H1 (cell line): Measurements from ENCODE around the gene NEURL1B. TPM values are rescaled to one million over a fixed set of nuclear protein-coding genes. Genes with fewer than 3 reads are reported as not detected.
A peak's percentile ranks its signal among the peaks of the same experiment; 100 is the strongest.

Source experiments
- CTCF ChIA-PET: fragments of 300-600 bp; sonication (Branson Sonifier 250); formaldehyde crosslinking; loops from one replicate; lab custom pipeline; 2021; ENCODE audit not compliant: partially characterized antibody; lab: Charles Lee
- POLR2A ChIA-PET: fragments of 300-600 bp; sonication (Branson Sonifier 250); formaldehyde crosslinking; loops from one replicate; lab custom pipeline; 2021; ENCODE audit warnings: inconsistent platforms; ENCODE audit not compliant: partially characterized antibody; lab: Charles Lee
- DNase-seq, 2 experiments: peaks; one replicate each; pipeline versions ENCODE4 v3.0.0 to v3.0.0-alpha.2; 2010 to 2022; ENCODE audit warnings: low spot score in 2 of 2, low read depth in 1 of 2, mixed read lengths in 1 of 2
- FAIRE-seq: peaks from 2 replicates; lab custom pipeline; 2011; peaks lifted over from hg19 to GRCh38; lab: Jason Lieb, UNC
- H2AFZ ChIP-seq: 2 replicates; pipeline ENCODE4 v1.8.1; 2012; ENCODE audit warnings: low read length, inconsistent platforms
- H2AK5ac ChIP-seq: 2 replicates; pipeline ENCODE4 v1.6.1; 2013; ENCODE audit warnings: low read depth, low read length
- H2BK120ac ChIP-seq: replicated peaks from 2 replicates; pipeline ENCODE3; 2013; ENCODE audit warnings: low read depth, low read length, inconsistent platforms
- H2BK12ac ChIP-seq: 2 replicates; pipeline ENCODE4 v1.6.1; 2013; ENCODE audit warnings: low read depth, low read length
- H2BK15ac ChIP-seq: 2 replicates; pipeline ENCODE4 v1.6.1; 2013; ENCODE audit warnings: low read length
- H2BK20ac ChIP-seq: 2 replicates; pipeline ENCODE4 v1.6.1; 2013; ENCODE audit warnings: low read length
- H2BK5ac ChIP-seq: 2 replicates; pipeline ENCODE4 v1.6.1; 2013; ENCODE audit warnings: low read depth, low read length
- H3K14ac ChIP-seq: 2 replicates; pipeline ENCODE4 v1.6.1; 2013; ENCODE audit warnings: inconsistent platforms; ENCODE audit not compliant: insufficient read length
- H3K18ac ChIP-seq: 2 replicates; pipeline ENCODE4 v1.6.1; 2013; ENCODE audit warnings: low read length; ENCODE audit errors: extremely low read depth
- H3K23ac ChIP-seq: 2 replicates; pipeline ENCODE4 v1.6.1; 2013; ENCODE audit warnings: inconsistent platforms; ENCODE audit not compliant: insufficient read length
- H3K23me2 ChIP-seq: 2 replicates; pipeline ENCODE4 v1.6.1; 2013; ENCODE audit warnings: low read depth, low read length
- H3K27ac ChIP-seq: 2 replicates; pipeline ENCODE4 v1.6.1; 2011; ENCODE audit warnings: low read depth, low read length, inconsistent platforms
- H3K27me3 ChIP-seq, 4 experiments: replicated peaks in 1 of 4; 1 replicate in 1 of 4; 2 replicates in 3 of 4; pipeline versions ENCODE4 v1.6.1 to v1.8.1; 2011 to 2013; ENCODE audit warnings: low read length in 3 of 4, mild to moderate bottlenecking in 3 of 4, inconsistent platforms in 2 of 4, mixed read lengths in 2 of 4, moderate library complexity in 1 of 4; ENCODE audit not compliant: control insufficient read depth in 3 of 4, insufficient read depth in 3 of 4; ENCODE audit errors: extremely low read depth in 1 of 4
- H3K36me3 ChIP-seq, 4 experiments: 2 replicates each; pipeline versions ENCODE4 v1.6.1 to v1.8.1; 2011 to 2013; ENCODE audit warnings: mild to moderate bottlenecking in 4 of 4, low read length in 3 of 4, moderate library complexity in 2 of 4, control low read depth in 1 of 4, inconsistent platforms in 1 of 4; ENCODE audit not compliant: insufficient read depth in 4 of 4, control insufficient read depth in 2 of 4
- H3K4ac ChIP-seq: replicated peaks from 2 replicates; pipeline ENCODE3; 2013; ENCODE audit warnings: low read length, low read depth, mixed read lengths, inconsistent platforms; ENCODE audit not compliant: insufficient read length
- H3K4me1 ChIP-seq, 4 experiments: replicated peaks in 1 of 4; 1 replicate in 1 of 4; 2 replicates in 3 of 4; pipeline versions ENCODE4 v1.6.1 to v1.8.1; 2011 to 2013; ENCODE audit warnings: low read length in 3 of 4, inconsistent platforms in 2 of 4, mixed read lengths in 1 of 4; ENCODE audit not compliant: insufficient read depth in 4 of 4, control insufficient read depth in 3 of 4
- H3K4me2 ChIP-seq, 2 experiments: 2 replicates each; pipeline versions ENCODE4 v1.6.1 to v1.8.1; 2011 to 2013; ENCODE audit warnings: low read depth in 2 of 2, low read length in 2 of 2, control low read depth in 1 of 2, inconsistent platforms in 1 of 2, mild to moderate bottlenecking in 1 of 2; ENCODE audit not compliant: insufficient read depth in 1 of 2
- H3K4me3 ChIP-seq, 4 experiments: fragments of 200-600, 300-600 bp in 1 of 4; sonication (generic), shearing (Covaris generic), sonication (Bioruptor Twin) in 1 of 4; 2 replicates each; pipeline versions ENCODE4 v1.5.1 to v1.8.1; 2011 to 2016; ENCODE audit warnings: low read length in 4 of 4, low read depth in 3 of 4, control low read depth in 2 of 4, inconsistent platforms in 2 of 4, mild to moderate bottlenecking in 2 of 4, mixed read lengths in 1 of 4, moderate library complexity in 1 of 4; ENCODE audit not compliant: insufficient read depth in 2 of 4; ENCODE audit errors: extremely low read depth in 1 of 4
- H3K56ac ChIP-seq: replicated peaks from 2 replicates; pipeline ENCODE3; 2013; ENCODE audit warnings: low read depth, mild to moderate bottlenecking, mixed read lengths, low read length, inconsistent platforms; ENCODE audit not compliant: insufficient read length
- H3K79me1 ChIP-seq: 2 replicates; pipeline ENCODE4 v1.6.1; 2013; ENCODE audit warnings: low read depth, low read length, control low read depth
- H3K79me2 ChIP-seq, 2 experiments: 2 replicates each; pipeline versions ENCODE4 v1.6.1 to v1.8.1; 2012 to 2013; ENCODE audit warnings: low read length in 2 of 2, mild to moderate bottlenecking in 2 of 2, inconsistent platforms in 1 of 2; ENCODE audit not compliant: insufficient read depth in 2 of 2, control insufficient read depth in 1 of 2
- H3K9ac ChIP-seq, 4 experiments: replicated peaks in 1 of 4; 1 replicate in 1 of 4; 2 replicates in 3 of 4; pipeline versions ENCODE4 v1.6.1 to v1.8.1; 2011 to 2013; ENCODE audit warnings: low read depth in 3 of 4, low read length in 3 of 4, control low read depth in 2 of 4, mild to moderate bottlenecking in 2 of 4, moderate library complexity in 2 of 4, inconsistent platforms in 1 of 4; ENCODE audit errors: extremely low read depth in 1 of 4
- H3K9me3 ChIP-seq, 2 experiments: 2 replicates each; pipeline versions ENCODE4 v1.6.1 to v1.8.1; 2012 to 2013; ENCODE audit warnings: mild to moderate bottlenecking in 2 of 2, moderate library complexity in 2 of 2, control low read depth in 1 of 2, inconsistent platforms in 1 of 2, low read depth in 1 of 2, low read length in 1 of 2, mixed read lengths in 1 of 2; ENCODE audit not compliant: insufficient read depth in 2 of 2
- H4K20me1 ChIP-seq, 2 experiments: replicated peaks in 1 of 2; 2 replicates each; pipeline versions ENCODE3 to v1.8.1; 2011 to 2013; ENCODE audit warnings: inconsistent platforms in 2 of 2, low read length in 2 of 2, mild to moderate bottlenecking in 1 of 2; ENCODE audit not compliant: insufficient read depth in 2 of 2, control insufficient read depth in 1 of 2
- H4K5ac ChIP-seq: 2 replicates; pipeline ENCODE4 v1.6.1; 2013; ENCODE audit warnings: low read length, low read depth, mixed read lengths, inconsistent platforms; ENCODE audit not compliant: insufficient read length
- H4K8ac ChIP-seq: 2 replicates; pipeline ENCODE4 v1.8.0; 2013; ENCODE audit warnings: mild to moderate bottlenecking, moderate library complexity, low read length, inconsistent platforms; ENCODE audit not compliant: insufficient read depth; ENCODE audit errors: extremely low read depth
- H4K91ac ChIP-seq: replicated peaks from 2 replicates; pipeline ENCODE3; 2013; ENCODE audit warnings: low read length, mixed read lengths, inconsistent platforms; ENCODE audit not compliant: insufficient read length
- BACH1 ChIP-seq: IDR thresholded peaks from 2 replicates; pipeline ENCODE4 v1.6.1; 2012; ENCODE audit warnings: low read length, improper control_type of control experiment
- CEBPB ChIP-seq: IDR thresholded peaks from 2 replicates; pipeline ENCODE4 v1.6.1; 2012; ENCODE audit warnings: low read depth, low read length
- E2F6 ChIP-seq: IDR thresholded peaks from 2 replicates; pipeline ENCODE4 v1.6.1; 2012; ENCODE audit warnings: inconsistent platforms
- EZH2 ChIP-seq: fragments of 200-600 bp; sonication (generic); IDR thresholded peaks from 2 replicates; pipeline ENCODE4 v1.7.1; 2012; ENCODE audit warnings: low read depth, mild to moderate bottlenecking, moderate library complexity, low read length, inconsistent platforms; ENCODE audit not compliant: severe bottlenecking
- FOSL1 ChIP-seq: IDR thresholded peaks from 2 replicates; pipeline ENCODE4 v1.6.1; 2011; ENCODE audit warnings: mild to moderate bottlenecking, low read depth, low read length, moderate library complexity; ENCODE audit not compliant: insufficient read depth
- HDAC2 ChIP-seq, 2 experiments: fragments of 300-600 bp in 1 of 2; sonication (generic) in 1 of 2; IDR thresholded peaks; 2 replicates each; pipeline ENCODE4 v1.6.1; 2011 to 2012; ENCODE audit warnings: low read depth in 2 of 2, low read length in 2 of 2, mild to moderate bottlenecking in 2 of 2, moderate library complexity in 2 of 2, borderline replicate concordance in 1 of 2, inconsistent platforms in 1 of 2
- KDM5A ChIP-seq: fragments of 200-600 bp; IDR thresholded peaks from 2 replicates; pipeline ENCODE4 v1.7.1; 2012; ENCODE audit warnings: mild to moderate bottlenecking, low read length, inconsistent platforms, mixed read lengths
- RNF2 ChIP-seq: fragments of 200-900, 300-1000 bp; sonication (generic); IDR thresholded peaks from 2 replicates; pipeline ENCODE4 v1.7.1; 2016; ENCODE audit warnings: borderline replicate concordance, low read depth, mild to moderate bottlenecking, antibody characterized with exemption, low read length; ENCODE audit not compliant: poor library complexity, severe bottlenecking; ENCODE audit errors: missing control alignments
- SAP30 ChIP-seq: fragments of 300-600 bp; sonication (generic); IDR thresholded peaks from 2 replicates; pipeline ENCODE4 v1.7.1; 2012; ENCODE audit warnings: low read length, moderate library complexity, mild to moderate bottlenecking, inconsistent platforms; ENCODE audit not compliant: insufficient read depth, insufficient replicate concordance
- SIRT6 ChIP-seq: IDR thresholded peaks from one replicate; pipeline ENCODE4 v1.7.1; 2012; ENCODE audit warnings: low read length, inconsistent platforms
- SP1 ChIP-seq: IDR thresholded peaks from 2 replicates; pipeline ENCODE4 v1.6.1; 2011; ENCODE audit warnings: low read depth, low read length
- SP4 ChIP-seq: IDR thresholded peaks from 2 replicates; pipeline ENCODE4 v1.6.1; 2012; ENCODE audit warnings: low read length, inconsistent platforms
- YY1 ChIP-seq: IDR thresholded peaks from 2 replicates; pipeline ENCODE4 v1.6.1; 2011; ENCODE audit warnings: low read depth, mild to moderate bottlenecking, low read length
- WGBS, 2 experiments: shearing (Covaris generic) in 1 of 2; methylation state at CpG; one replicate each; pipeline versions ENCODE4 v1.1.6 to v1.1.7; 2013 to 2015; ENCODE audit warnings: low lambda C conversion rate in 2 of 2, mixed read lengths in 2 of 2, inconsistent platforms in 1 of 2, low coverage in 1 of 2, missing lambda C conversion rate in 1 of 2; ENCODE audit not compliant: insufficient replicate concordance in 2 of 2, insufficient coverage in 1 of 2, insufficient read length in 1 of 2; ENCODE audit errors: extremely low coverage in 1 of 2, missing lambda C conversion rate in 1 of 2; 5-methylcytosine and 5-hydroxymethylcytosine counted together
- polyA plus RNA-seq, 7 experiments: library from polyadenylated mRNA; depleted of rRNA in 3 of 7; stranded (reverse) in 5 of 7; unstranded in 2 of 7; fragments of >200 nt in 5 of 7; fragments of 200-250 nt in 2 of 7; gene quantifications; 1 replicate in 5 of 7; 2 replicates in 1 of 7; 4 replicates in 1 of 7; pipeline versions ENCODE4 v1.2.1 to v1.2.3, GENCODE V29; 2011 to 2013; ENCODE audit warnings: missing spikeins in 2 of 7, mixed read lengths in 2 of 7
- total RNA-seq: library from RNA; stranded (reverse); fragmentation: NEBNext Ultra II Directional; extraction: Animal tissue kit (Norgen Biotek cat#: 25700); gene quantifications from 2 replicates; pipeline ENCODE4 v1.2.1, GENCODE V29; 2021

The NEURL1B gene
- total and polyA plus RNA-seq, 2 of the 8 experiments (the other 6 are each of a cell fraction or from before 2014, with no cell fraction given), result 3.3 to 6.1 TPM

- H3K4me1 ChIP-seq, result peaks cover 0 to 3% (median 0%) of the 10 kb centered on the region in 4 experiments; a peak in 1 of 7 replicates
- peak overlapping the region in 1 of 2 experiments; percentile 5; a peak in 1 of 4 replicates for H3K4me2 ChIP-seq
- H3K14ac ChIP-seq, result no peak overlapping the region
- no peak overlapping the region for H2AK5ac ChIP-seq
- H3K4ac ChIP-seq, result peak overlapping the region; percentile 25
- no peaks in the 10 kb centered on the region for H3K79me1 ChIP-seq
- 60% methylated on average over 4 of the region's 4 CpGs; no CpG with 5 or more reads in 1 of the 2 experiments for WGBS, 2 experiments
- no peak for FAIRE-seq
- H3K4me3 ChIP-seq, result no peak overlapping the region
- no peak overlapping the region for H2AFZ ChIP-seq
- H3K79me2 ChIP-seq, result no peaks in the 10 kb centered on the region
- H3K9me3 ChIP-seq, result no peaks in the 10 kb centered on the region
- H2BK20ac ChIP-seq, result 0 out of 2 replicates have a peak overlapping the region, but pooled peaks have one; percentile 82
- ChIA-PET CTCF (interaction anchor here (0.6 to 11.7 kb wide), 56 partner anchors 8 to 459 kb away, joined by 3 to 206 read pairs (median 3); partner anchors contain the start of gene DUSP1), POLR2A (interaction anchor here (0.8 to 1.0 kb wide), 3 partner anchors 64 to 275 kb away, joined by 3 to 6 read pairs (median 3); no protein-coding TSS in a partner anchor)
- no peak overlapping the region for H2BK15ac ChIP-seq
- no peaks in the 10 kb centered on the region for H3K36me3 ChIP-seq
- peaks cover 0 to 3% (median 0%) of the 10 kb centered on the region in 4 experiments; a peak in 3 of 7 replicates for H3K27me3 ChIP-seq
- H3K23me2 ChIP-seq, result peaks cover 5% of the 10 kb centered on the region; the same call in 1 of the 2 replicates
- DNase-seq, result no peak
- H3K27ac ChIP-seq, result no peak overlapping the region
- H3K23ac ChIP-seq, result no peak overlapping the region
- no peak overlapping the region for H3K56ac ChIP-seq
- no peak overlapping the region for H3K9ac ChIP-seq
- peak overlapping the region; percentile 60; the same call in 1 of the 2 replicates for H2BK12ac ChIP-seq
- H2BK5ac ChIP-seq, result no peak overlapping the region
- no peak overlapping the region for H4K5ac ChIP-seq
- no peak overlapping the region for H3K18ac ChIP-seq
- no peak overlapping the region for H4K91ac ChIP-seq
- no peak overlapping the region for H2BK120ac ChIP-seq
- H4K20me1 ChIP-seq, result peaks cover 0 to 2% of the 10 kb centered on the region in 2 experiments
- no peak overlapping the region for H4K8ac ChIP-seq
- no peak for TF ChIP-seq E2F6
- TF ChIP-seq SP4, result no peak
- TF ChIP-seq SIRT6, result no peak
- no peak for TF ChIP-seq SP1
- TF ChIP-seq CEBPB, result no peak
- no peak for TF ChIP-seq KDM5A
- TF ChIP-seq RNF2, result no peak
- no peak for TF ChIP-seq YY1
- TF ChIP-seq SAP30, result no peak
- TF ChIP-seq BACH1, result no peak
- no peak for TF ChIP-seq HDAC2 (IDR thresholded peaks at IDR 0.05; ENCODE audit: borderline replicate concordance in 1 of 2, low read depth in 2 of 2, low read length in 2 of 2)
- no peak for TF ChIP-seq EZH2
- TF ChIP-seq FOSL1, result no peak
Observed at GRCh38 chr5:172706796-172707195, 65.7 kb downstream of the NEURL1B start.
